ENCODE measurements around the gene DPP9. TPM values are rescaled to one million over a fixed set of nuclear protein-coding genes. Genes with fewer than 3 reads are reported as not detected.

Gene DPP9
- total and polyA plus RNA-seq, 2 of the 8 experiments (the other 6 are each of a cell fraction or from before 2014, with no cell fraction given), result 11.6 to 40.7 TPM

DNA sequence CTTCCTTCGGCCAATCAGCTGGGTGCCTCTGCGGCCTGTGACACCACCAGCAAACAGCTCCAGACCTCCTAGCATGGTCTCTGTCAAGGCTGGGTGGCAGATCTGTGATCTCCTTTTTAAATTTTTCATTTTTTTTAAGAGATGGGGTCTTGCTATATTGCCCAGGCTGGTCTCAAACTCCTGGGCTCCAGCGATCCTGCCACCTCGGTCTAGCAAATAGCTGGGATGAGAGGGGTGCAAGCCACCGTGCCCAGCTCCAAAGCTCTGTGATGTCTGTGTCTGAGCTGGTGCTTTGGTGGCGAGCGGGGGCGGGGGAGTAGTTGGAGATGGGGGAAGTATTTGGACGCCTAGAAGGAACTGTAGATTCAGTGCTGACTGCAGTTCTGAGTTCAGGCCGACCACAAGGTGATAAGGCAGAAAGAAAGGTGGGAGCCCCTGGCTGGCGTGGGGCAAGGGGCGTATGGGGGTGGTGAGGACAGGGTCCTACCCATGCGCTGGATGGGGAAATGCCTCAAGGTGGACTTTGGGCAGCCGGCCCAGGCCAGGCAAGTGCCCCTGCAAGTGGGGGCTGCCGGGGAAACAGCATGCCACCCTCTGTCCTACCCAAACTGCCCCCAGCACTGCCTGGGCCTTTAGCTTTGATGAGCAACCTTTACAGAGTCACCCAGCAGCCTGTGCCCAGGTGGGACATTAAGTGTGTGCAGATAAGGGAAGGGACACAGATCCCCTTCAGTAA, 5.5 kb downstream of the DPP9 start (continued):
- TF ChIP-seq, protein P1, sequence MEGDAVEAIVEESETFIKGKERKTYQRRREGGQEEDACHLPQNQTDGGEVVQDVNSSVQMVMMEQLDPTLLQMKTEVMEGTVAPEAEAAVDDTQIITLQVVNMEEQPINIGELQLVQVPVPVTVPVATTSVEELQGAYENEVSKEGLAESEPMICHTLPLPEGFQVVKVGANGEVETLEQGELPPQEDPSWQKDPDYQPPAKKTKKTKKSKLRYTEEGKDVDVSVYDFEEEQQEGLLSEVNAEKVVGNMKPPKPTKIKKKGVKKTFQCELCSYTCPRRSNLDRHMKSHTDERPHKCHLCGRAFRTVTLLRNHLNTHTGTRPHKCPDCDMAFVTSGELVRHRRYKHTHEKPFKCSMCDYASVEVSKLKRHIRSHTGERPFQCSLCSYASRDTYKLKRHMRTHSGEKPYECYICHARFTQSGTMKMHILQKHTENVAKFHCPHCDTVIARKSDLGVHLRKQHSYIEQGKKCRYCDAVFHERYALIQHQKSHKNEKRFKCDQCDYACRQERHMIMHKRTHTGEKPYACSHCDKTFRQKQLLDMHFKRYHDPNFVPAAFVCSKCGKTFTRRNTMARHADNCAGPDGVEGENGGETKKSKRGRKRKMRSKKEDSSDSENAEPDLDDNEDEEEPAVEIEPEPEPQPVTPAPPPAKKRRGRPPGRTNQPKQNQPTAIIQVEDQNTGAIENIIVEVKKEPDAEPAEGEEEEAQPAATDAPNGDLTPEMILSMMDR (IDR thresholded peaks at IDR 0.05; ENCODE audit: control extremely low read depth in 1 of 3, insufficient read depth in 1 of 3, low read depth in 1 of 3, low read length in 3 of 3), result no peak
- no peak for TF ChIP-seq GABPA (IDR thresholded peaks at IDR 0.05; ENCODE audit: borderline replicate concordance, insufficient read depth, low read length)
- no peak for TF ChIP-seq SP2 (IDR thresholded peaks at IDR 0.05; ENCODE audit: low read length)
- TF ChIP-seq CREB1 (IDR thresholded peaks at IDR 0.05), result no peak
